ENCODE results near the gene ADGRL3.

ADGRL3 gene

DNA sequence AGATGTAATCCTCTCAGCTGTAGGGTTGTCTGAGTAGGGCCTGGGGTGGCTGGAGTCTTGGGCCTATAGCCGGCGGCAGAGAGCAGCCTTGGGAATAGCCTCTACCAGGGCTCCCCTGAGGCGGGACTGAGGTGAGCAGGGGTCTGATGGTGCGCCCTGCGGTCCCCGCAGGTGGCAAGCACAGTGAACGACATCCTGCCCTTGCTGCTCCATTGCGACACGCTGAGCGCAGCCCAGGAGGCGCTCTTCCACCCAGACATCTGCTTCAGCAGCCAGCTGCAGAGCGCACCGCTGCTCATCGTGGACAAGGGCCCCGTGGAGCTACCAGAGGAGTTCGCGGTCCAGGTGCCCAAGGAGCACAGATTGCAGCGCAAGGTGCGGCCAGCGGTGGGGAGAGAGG lies 317.0 kb downstream of the ADGRL3 start:
- TF ChIP-seq, protein P1, sequence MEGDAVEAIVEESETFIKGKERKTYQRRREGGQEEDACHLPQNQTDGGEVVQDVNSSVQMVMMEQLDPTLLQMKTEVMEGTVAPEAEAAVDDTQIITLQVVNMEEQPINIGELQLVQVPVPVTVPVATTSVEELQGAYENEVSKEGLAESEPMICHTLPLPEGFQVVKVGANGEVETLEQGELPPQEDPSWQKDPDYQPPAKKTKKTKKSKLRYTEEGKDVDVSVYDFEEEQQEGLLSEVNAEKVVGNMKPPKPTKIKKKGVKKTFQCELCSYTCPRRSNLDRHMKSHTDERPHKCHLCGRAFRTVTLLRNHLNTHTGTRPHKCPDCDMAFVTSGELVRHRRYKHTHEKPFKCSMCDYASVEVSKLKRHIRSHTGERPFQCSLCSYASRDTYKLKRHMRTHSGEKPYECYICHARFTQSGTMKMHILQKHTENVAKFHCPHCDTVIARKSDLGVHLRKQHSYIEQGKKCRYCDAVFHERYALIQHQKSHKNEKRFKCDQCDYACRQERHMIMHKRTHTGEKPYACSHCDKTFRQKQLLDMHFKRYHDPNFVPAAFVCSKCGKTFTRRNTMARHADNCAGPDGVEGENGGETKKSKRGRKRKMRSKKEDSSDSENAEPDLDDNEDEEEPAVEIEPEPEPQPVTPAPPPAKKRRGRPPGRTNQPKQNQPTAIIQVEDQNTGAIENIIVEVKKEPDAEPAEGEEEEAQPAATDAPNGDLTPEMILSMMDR (IDR thresholded peaks at IDR 0.05; ENCODE audit: low read depth, low read length, missing control alignments): no peak
- H3K4me3 ChIP-seq (replicated peaks; ENCODE audit: low read depth, low read length): no peak overlapping the region
- DNase-seq (ENCODE audit: extremely low read depth, low read depth): no peak

DNA sequence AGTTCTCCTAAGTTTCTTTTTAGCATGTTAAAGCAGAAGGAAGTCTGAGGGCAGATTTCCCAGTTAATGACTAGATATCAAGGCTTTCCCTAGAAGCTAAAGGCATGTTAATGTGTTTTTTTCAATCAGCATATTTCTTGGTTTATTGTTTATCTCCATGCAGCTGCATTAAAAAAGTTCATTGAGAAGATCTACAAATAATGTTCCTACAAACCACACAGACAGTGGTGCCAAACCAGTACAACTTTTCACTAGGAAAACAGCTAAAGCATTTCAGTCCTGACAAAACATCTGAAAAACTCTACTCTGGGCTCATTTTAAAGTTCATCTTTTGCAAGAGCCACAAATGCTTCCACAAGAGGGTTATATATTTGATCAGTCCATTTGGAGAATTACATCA lies 320.0 kb downstream of the ADGRL3 start:
- TF ChIP-seq, protein P1 (IDR thresholded peaks at IDR 0.05; ENCODE audit: low read depth, low read length, missing control alignments): no peak
- DNase-seq (ENCODE audit: extremely low read depth, low read depth): no peak
- H3K4me3 ChIP-seq (replicated peaks; ENCODE audit: low read depth, low read length): no peak overlapping the region

DNA sequence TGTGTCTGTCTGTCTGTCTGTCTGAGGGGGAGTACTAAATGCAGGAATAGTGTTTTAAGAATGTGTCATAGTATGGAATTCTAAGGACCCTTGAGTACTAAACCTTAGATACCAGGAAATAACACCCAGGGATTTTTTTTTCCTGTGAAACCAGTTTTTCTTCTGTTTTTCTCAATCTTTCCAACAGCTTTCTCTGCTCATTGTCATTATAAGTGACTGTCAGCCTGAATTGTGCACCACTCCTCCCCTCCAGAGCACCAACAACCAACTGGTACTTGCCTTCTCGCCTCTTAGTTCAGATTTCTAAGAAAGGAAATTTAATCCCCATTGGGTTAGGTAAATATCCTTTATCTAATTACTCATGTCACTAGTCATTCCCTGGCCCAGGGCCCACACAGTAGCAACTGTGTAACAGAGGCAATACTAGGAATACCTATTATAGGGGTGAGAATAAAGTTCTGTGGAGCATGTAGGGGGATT lies 320.6 kb downstream of the ADGRL3 start:
- TF ChIP-seq, protein P1 (IDR thresholded peaks at IDR 0.05; ENCODE audit: low read depth, low read length, missing control alignments): no peak
- H3K4me3 ChIP-seq (replicated peaks; ENCODE audit: low read depth, low read length): no peak overlapping the region
- no peak for DNase-seq (ENCODE audit: extremely low read depth, low read depth)

DNA sequence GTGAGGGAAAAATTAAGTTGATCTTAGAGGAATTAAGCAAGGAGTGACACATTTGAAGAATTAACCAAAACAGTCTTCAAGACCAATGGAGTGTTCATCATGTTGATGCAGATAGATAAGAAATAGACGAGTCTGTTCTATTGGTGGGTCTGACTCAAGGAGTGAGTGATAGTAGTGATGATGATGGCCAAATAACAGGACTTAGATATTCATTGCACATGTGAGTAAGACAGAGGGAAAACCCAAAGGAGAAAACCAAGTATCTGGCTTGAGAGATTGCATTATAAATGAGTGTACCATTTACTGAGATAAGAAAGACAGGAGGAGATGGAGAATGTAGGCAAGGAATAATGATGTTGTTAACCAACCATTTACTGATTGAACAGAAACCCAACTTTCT lies 321.3 kb downstream of the ADGRL3 start:
- no peak overlapping the region for H3K4me3 ChIP-seq (replicated peaks; ENCODE audit: low read depth, low read length)
- DNase-seq (ENCODE audit: extremely low read depth, low read depth): no peak
- TF ChIP-seq, protein P1 (IDR thresholded peaks at IDR 0.05; ENCODE audit: low read depth, low read length, missing control alignments): no peak

DNA sequence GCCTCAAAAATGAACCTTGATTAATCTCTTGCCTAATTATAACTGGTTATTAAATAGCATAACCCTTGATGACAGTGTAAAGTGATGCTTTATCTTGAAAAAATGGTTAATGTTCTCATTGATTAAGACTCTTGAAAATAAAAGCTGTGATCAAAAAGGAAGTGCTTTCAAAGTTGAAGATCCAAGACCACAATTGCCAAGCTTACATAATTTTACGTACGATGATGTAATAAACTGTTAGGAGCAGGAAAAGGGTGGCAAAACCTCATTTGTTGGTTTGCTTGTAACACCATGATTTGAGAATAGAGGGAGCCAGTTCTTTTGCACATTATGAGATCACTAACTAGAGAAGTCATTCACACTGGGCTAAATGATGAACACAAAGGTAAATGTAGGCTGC lies 322.2 kb downstream of the ADGRL3 start:
- no peak for DNase-seq (ENCODE audit: extremely low read depth, low read depth)
- TF ChIP-seq, protein P1 (IDR thresholded peaks at IDR 0.05; ENCODE audit: low read depth, low read length, missing control alignments): no peak
- H3K4me3 ChIP-seq (replicated peaks; ENCODE audit: low read depth, low read length): no peak overlapping the region

DNA sequence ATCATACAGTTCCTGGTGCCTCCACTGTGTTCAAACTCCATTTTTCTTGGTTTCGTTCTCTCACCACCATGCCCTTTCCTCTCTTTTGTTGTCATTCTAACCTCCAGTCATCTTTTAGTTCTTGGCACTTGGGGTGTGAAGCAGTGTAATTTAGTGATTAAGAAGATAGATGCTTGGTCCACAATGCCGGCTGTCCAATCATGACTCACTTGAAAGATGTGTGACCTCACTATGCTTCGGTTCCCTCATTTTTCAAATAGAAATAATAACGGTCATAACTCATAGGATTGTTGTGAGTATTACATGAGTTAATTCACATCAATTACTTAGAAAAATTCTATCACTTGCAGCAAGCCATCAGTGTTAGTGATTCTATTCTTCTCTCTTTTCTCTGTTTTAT lies 327.8 kb downstream of the ADGRL3 start:
- no peak overlapping the region for H3K4me3 ChIP-seq (replicated peaks; ENCODE audit: low read depth, low read length)
- no peak for DNase-seq (ENCODE audit: extremely low read depth, low read depth)
- TF ChIP-seq, protein P1 (IDR thresholded peaks at IDR 0.05; ENCODE audit: low read depth, low read length, missing control alignments): no peak

DNA sequence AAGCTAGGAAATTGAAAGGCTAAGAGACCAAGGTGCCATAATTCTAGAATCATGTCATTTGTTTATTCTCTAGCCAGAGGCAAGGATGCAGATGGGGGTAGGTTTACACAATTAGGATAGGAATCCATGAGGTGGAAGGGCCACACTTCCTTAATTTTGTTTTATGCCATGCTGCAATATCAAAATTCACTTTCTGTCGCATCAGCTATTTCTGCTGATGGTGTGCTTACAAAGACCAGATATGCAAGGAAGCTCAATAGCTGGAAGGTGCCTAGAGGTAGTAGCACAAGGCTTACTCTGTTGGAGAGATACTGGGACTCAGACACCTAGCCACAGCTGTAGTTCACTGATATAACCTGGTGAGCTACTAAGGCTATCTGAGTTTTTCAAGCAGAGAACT lies 328.5 kb downstream of the ADGRL3 start:
- DNase-seq (ENCODE audit: extremely low read depth, low read depth): no peak
- TF ChIP-seq, protein P1 (IDR thresholded peaks at IDR 0.05; ENCODE audit: low read depth, low read length, missing control alignments): no peak
- H3K4me3 ChIP-seq (replicated peaks; ENCODE audit: low read depth, low read length): no peak overlapping the region
